Measurements from ENCODE around the gene HOXB6.

- TF ChIP-seq CTCF (IDR thresholded peaks at IDR 0.05) (no peak), TCF7L2 (IDR thresholded peaks at IDR 0.05; ENCODE audit: low read depth, low read length) (no peak), POLR2AphosphoS5 (IDR thresholded peaks at IDR 0.05; ENCODE audit: low read depth, low read length) (no peak; the same call in 1 of the 2 replicates), REST (IDR thresholded peaks at IDR 0.05; ENCODE audit: insufficient read depth in 1 of 2, low read depth in 2 of 2, low read length in 1 of 2) (no peak)
Measured at GRCh38 chr17:48595278-48595999, 9.3 kb downstream of the HOXB6 start.
